Stimulated activated naive CD4-positive, alpha-beta T cell (primary cell): ENCODE results near the gene PABPN1.
A peak's percentile ranks its signal among the peaks of the same experiment; 100 is the strongest.
"Not testable (repeated sequence)": the region's sequence is repeated elsewhere in the genome, so short reads cannot be mapped to it uniquely, and the experiment has no call there.

Experiments used
- DNase-seq, 6 experiments: peaks; one replicate each; lab custom pipeline; 2025; lab: John Stamatoyannopoulos, UW

The PABPN1 gene

GRCh38 chr14:23301288-23301968, 19.8 kb upstream of the PABPN1 start:
- DNase-seq = peak; percentile 92 to 98 (median 95)

- DNase-seq = peak in 3 of 6 experiments; percentile 63 to 86 (median 82)
These were observed 19.3 kb upstream of the PABPN1 start for GRCh38 chr14:23301969-23302289.

- peak; percentile 78 to 89 (median 84) for DNase-seq
These were observed 18.7 kb upstream of the PABPN1 start, which contains the start of gene PPP1R3E for GRCh38 chr14:23302290-23303225. TSS of gene PPP1R3E (minus strand) at chr14:23302859. CDS start at chr14:23302576, 283 bp downstream.

- DNase-seq = no peak
These were observed 14.7 kb upstream of the PABPN1 start, which contains the start of gene BCL2L2 for GRCh38 chr14:23306412-23307145. TSS of gene BCL2L2 (plus strand) at chr14:23306833. CDS start at chr14:23307768, 935 bp downstream.

GRCh38 chr14:23307146-23307530, 14.1 kb upstream of the PABPN1 start:
- DNase-seq = no peak

- no peak for DNase-seq
These were observed 13.3 kb upstream of the PABPN1 start for GRCh38 chr14:23307687-23308644.

GRCh38 chr14:23308721-23309445, 12.4 kb upstream of the PABPN1 start:
- no peak for DNase-seq

GRCh38 chr14:23310546-23310945, 10.7 kb upstream of the PABPN1 start:
- DNase-seq = no peak

GRCh38 chr14:23316300-23316699, 5.0 kb upstream of the PABPN1 start:
- DNase-seq = no peak

GRCh38 chr14:23319746-23320583, 1.3 kb upstream of the PABPN1 start:
- peak in 1 of 6 experiments; percentile 36 for DNase-seq

GRCh38 chr14:23321572-23322547, 603 bp downstream of the PABPN1 start:
- DNase-seq = peak in 5 of 6 experiments; percentile 3 to 49 (median 37)

- no peak for DNase-seq
These were observed 1.6 kb downstream of the PABPN1 start for GRCh38 chr14:23322568-23323517.

GRCh38 chr14:23323838-23324454, 2.7 kb downstream of the PABPN1 start:
- DNase-seq = no peak

- DNase-seq = no peak
These were observed 3.2 kb downstream of the PABPN1 start for GRCh38 chr14:23324455-23324846.

- DNase-seq = no peak
These were observed 3.7 kb downstream of the PABPN1 start for GRCh38 chr14:23324993-23325392.

GRCh38 chr14:23325746-23326145, 4.5 kb downstream of the PABPN1 start:
- not testable (repeated sequence) for DNase-seq
